Suprapubic skin (tissue), 4 donors: ENCODE measurements around the gene NIPBL. TPM values are rescaled to one million over a fixed set of nuclear protein-coding genes. Genes with fewer than 3 reads are reported as not detected.

Source experiments
- DNase-seq, 2 donors: peaks; one replicate each; pipeline ENCODE4 v3.0.0-alpha.2; 2019; ENCODE audit warnings: low spot score in 2 of 2
- H3K27ac ChIP-seq: fragments of 200-600 bp; sonication (generic); one replicate; pipeline ENCODE4 v1.5.1; 2019
- H3K27me3 ChIP-seq: fragments of 200-600 bp; sonication (generic); one replicate; pipeline ENCODE4 v1.5.1; 2019
- H3K36me3 ChIP-seq: fragments of 200-600 bp; sonication (generic); one replicate; pipeline ENCODE4 v1.5.1; 2019
- H3K4me1 ChIP-seq: fragments of 200-600 bp; sonication (generic); one replicate; pipeline ENCODE4 v1.5.1; 2019
- H3K4me3 ChIP-seq: fragments of 200-600 bp; sonication (generic); one replicate; pipeline ENCODE4 v1.5.1; 2019; ENCODE audit warnings: mild to moderate bottlenecking
- H3K9me3 ChIP-seq: fragments of 200-600 bp; sonication (generic); one replicate; pipeline ENCODE4 v1.5.1; 2019
- EP300 ChIP-seq: sonication (generic); formaldehyde crosslinking; IDR thresholded peaks from one replicate; pipeline ENCODE4 v1.6.1; 2017; ENCODE audit warnings: antibody characterized with exemption
- POLR2A ChIP-seq, 2 donors: fragments of 450-650 bp; IDR thresholded peaks; one replicate each; pipeline ENCODE4 v1.6.1; 2017; ENCODE audit warnings: antibody characterized with exemption in 2 of 2, mild to moderate bottlenecking in 2 of 2, moderate library complexity in 2 of 2
- POLR2AphosphoS5 ChIP-seq, 3 donors: sonication (generic); formaldehyde crosslinking; IDR thresholded peaks; one replicate each; pipeline ENCODE4 v1.6.1; 2017; ENCODE audit warnings: antibody characterized with exemption in 3 of 3
- WGBS: methylation state at CpG from one replicate; pipeline ENCODE4 v1.1.5; 2018; 5-methylcytosine and 5-hydroxymethylcytosine counted together
- total RNA-seq, 4 donors: library from RNA; depleted of rRNA; stranded (reverse); fragments of >200 nt; gene quantifications; one replicate each; pipeline ENCODE4 v1.1.0, GENCODE V29; 2016
- TF ChIP-seq, protein P1 (sequence below), 2 donors: fragments of 200-600 bp in 1 of 2; fragments of 450-650 bp in 1 of 2; sonication (generic) in 1 of 2; IDR thresholded peaks; one replicate each; pipeline ENCODE4 v1.5.1; 2016 to 2019; ENCODE audit warnings: antibody characterized with exemption in 2 of 2, mild to moderate bottlenecking in 1 of 2, moderate library complexity in 1 of 2

The NIPBL gene
- total RNA-seq, 4 donors from 2014 or later: 40.3 to 123 (median 60.4) TPM

- peaks cover 65% of the 10 kb centered on the region for H3K4me1 ChIP-seq
- no peaks in the 10 kb centered on the region for H3K9me3 ChIP-seq
- TF ChIP-seq, protein P1, sequence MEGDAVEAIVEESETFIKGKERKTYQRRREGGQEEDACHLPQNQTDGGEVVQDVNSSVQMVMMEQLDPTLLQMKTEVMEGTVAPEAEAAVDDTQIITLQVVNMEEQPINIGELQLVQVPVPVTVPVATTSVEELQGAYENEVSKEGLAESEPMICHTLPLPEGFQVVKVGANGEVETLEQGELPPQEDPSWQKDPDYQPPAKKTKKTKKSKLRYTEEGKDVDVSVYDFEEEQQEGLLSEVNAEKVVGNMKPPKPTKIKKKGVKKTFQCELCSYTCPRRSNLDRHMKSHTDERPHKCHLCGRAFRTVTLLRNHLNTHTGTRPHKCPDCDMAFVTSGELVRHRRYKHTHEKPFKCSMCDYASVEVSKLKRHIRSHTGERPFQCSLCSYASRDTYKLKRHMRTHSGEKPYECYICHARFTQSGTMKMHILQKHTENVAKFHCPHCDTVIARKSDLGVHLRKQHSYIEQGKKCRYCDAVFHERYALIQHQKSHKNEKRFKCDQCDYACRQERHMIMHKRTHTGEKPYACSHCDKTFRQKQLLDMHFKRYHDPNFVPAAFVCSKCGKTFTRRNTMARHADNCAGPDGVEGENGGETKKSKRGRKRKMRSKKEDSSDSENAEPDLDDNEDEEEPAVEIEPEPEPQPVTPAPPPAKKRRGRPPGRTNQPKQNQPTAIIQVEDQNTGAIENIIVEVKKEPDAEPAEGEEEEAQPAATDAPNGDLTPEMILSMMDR (IDR thresholded peaks at IDR 0.05): no peak
- peak in 2 of 3 donors; percentile 16 to 77 for TF ChIP-seq POLR2AphosphoS5 (IDR thresholded peaks at IDR 0.05)
- WGBS: under 1% methylated on average over 24 of the region's 57 CpGs
- H3K27ac ChIP-seq: peak overlapping the region; percentile 98
- no peaks in the 10 kb centered on the region for H3K36me3 ChIP-seq
- no peaks in the 10 kb centered on the region for H3K27me3 ChIP-seq
- peak overlapping the region; percentile 75 for H3K4me3 ChIP-seq
- DNase-seq: peak; percentile 82 to 87
Measured at GRCh38 chr5:36876965-36877666, 547 bp downstream of the NIPBL start.

DNA sequence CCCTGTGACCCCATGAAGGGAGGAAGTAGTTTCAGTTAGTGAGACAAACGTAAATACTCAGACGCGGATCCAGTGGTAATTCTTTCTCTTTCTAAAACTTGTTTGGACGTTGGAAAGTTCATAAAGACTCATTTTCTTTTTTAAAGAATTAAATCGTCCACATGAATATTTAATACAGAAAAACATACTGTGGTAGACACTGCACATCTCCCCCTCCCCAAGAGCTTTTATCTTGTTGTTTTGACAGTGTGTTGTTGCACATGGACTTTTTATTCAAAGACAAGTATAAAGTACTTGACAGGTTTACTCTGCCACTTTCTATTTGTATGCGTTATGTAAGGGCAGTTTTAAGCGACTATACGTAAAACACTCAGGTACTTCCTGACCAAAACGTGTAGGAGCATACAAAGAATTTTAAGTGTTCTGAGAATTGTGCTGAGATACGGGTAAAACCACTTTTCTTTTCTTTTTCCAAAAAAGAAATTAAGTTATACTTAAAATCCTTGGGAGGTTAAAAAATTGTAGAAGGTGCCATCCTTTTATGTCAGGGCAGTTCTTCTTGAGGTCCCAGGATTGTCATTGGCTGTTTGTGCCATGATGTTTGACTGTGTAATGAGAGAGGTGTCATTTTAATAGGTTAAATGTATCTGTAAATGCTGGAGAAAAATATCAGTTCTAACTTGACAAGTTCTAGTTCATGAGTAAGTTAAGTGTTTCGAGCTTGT lies 1.3 kb downstream of the NIPBL start:
- Histone ChIP-seq H3K27ac (peak overlapping the region; percentile 98), H3K27me3 (no peaks in the 10 kb centered on the region), H3K4me1 (peaks cover 66% of the 10 kb centered on the region), H3K9me3 (no peaks in the 10 kb centered on the region), H3K36me3 (no peaks in the 10 kb centered on the region), H3K4me3 (peak overlapping the region; percentile 75)
- WGBS: under 1% methylated on average over 11 of the region's 11 CpGs
- TF ChIP-seq EP300: no peak
- TF ChIP-seq, protein P1 (IDR thresholded peaks at IDR 0.05): no peak
- no peak for TF ChIP-seq POLR2A (IDR thresholded peaks at IDR 0.05)
- TF ChIP-seq POLR2AphosphoS5 (IDR thresholded peaks at IDR 0.05): no peak
- DNase-seq: no peak

GRCh38 chr5:36878392-36879082 lies 2.0 kb downstream of the NIPBL start:
- H3K27me3 ChIP-seq: no peaks in the 10 kb centered on the region
- no peaks in the 10 kb centered on the region for H3K9me3 ChIP-seq
- H3K36me3 ChIP-seq: no peaks in the 10 kb centered on the region
- H3K4me1 ChIP-seq: peaks cover 66% of the 10 kb centered on the region
- H3K27ac ChIP-seq: peak overlapping the region; percentile 98
- DNase-seq: no peak
- TF ChIP-seq EP300: no peak
- TF ChIP-seq POLR2AphosphoS5 (IDR thresholded peaks at IDR 0.05): no peak
- TF ChIP-seq, protein P1 (IDR thresholded peaks at IDR 0.05): no peak
- TF ChIP-seq POLR2A (IDR thresholded peaks at IDR 0.05): no peak
- 2% methylated on average over 16 of the region's 16 CpGs for WGBS
- peak overlapping the region; percentile 75 for H3K4me3 ChIP-seq

DNA sequence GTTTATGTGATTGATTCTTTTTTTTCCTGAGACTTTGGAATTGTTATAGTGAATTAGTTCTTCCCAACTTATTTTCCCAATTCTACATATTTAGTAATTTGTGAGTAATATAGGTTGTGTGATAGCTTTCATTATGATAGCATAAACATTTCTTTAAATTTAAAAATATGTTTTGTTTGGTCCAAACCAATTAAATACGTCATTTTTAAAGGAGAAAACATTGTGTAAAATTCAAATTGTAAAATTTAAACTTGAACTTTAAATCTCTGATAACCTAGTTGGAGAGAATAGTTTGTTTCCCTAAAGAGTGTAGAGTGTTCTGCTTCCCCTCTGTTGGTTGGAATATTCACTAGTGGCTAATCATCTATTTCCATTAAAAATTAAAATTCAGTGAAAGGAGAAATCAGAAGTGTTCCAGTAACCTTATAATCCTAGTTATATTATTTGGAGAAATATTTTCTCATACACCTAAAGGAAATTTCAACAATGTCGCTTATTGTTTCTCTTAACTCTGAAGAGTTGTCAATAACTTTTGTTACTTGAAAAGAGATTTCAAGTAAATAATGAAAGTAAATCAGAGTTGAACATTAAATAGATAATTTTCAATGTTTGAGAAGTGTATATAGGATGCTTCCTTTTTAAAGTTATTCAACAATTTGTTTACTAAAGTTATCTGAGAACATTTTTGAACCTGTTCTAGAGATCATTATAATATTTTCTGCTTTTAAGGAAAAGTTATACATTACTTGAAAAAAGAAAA lies 2.9 kb downstream of the NIPBL start:
- H3K27ac ChIP-seq: no peak overlapping the region
- no peak for TF ChIP-seq EP300
- no peak for TF ChIP-seq POLR2AphosphoS5 (IDR thresholded peaks at IDR 0.05)
- no peak for TF ChIP-seq POLR2A (IDR thresholded peaks at IDR 0.05)
- TF ChIP-seq, protein P1 (IDR thresholded peaks at IDR 0.05): no peak
- no peak for DNase-seq
- H3K4me1 ChIP-seq: peaks cover 62% of the 10 kb centered on the region
- no peaks in the 10 kb centered on the region for H3K9me3 ChIP-seq
- WGBS: 36% methylated on average over 2 of the region's 2 CpGs
- peak overlapping the region; percentile 75 for H3K4me3 ChIP-seq
- no peaks in the 10 kb centered on the region for H3K27me3 ChIP-seq
- no peaks in the 10 kb centered on the region for H3K36me3 ChIP-seq
